Parathyroid adenoma (tissue), 2 donors: ENCODE data around the gene COL1A2.
A peak's percentile ranks its signal among the peaks of the same experiment; 100 is the strongest.

Experiments used
- H2AFZ ChIP-seq: fragments of 300-600 bp; sonication (generic); one replicate; pipeline ENCODE4 v1.7.0; 2017; ENCODE audit warnings: antibody characterized with exemption, mild to moderate bottlenecking
- H3K27ac ChIP-seq: fragments of 300-600 bp; sonication (generic); one replicate; pipeline ENCODE4 v1.7.0; 2017
- H3K27me3 ChIP-seq: fragments of 300-600 bp; sonication (generic); one replicate; pipeline ENCODE4 v1.7.0; 2017; ENCODE audit warnings: low read length; ENCODE audit not compliant: control insufficient read depth, insufficient read depth
- H3K36me3 ChIP-seq: fragments of 300-600 bp; sonication (generic); one replicate; pipeline ENCODE4 v1.7.0; 2017; ENCODE audit warnings: low read length; ENCODE audit not compliant: control insufficient read depth, insufficient read depth
- H3K4me1 ChIP-seq: fragments of 300-600 bp; sonication (generic); one replicate; pipeline ENCODE4 v1.7.0; 2017; ENCODE audit warnings: control low read depth
- H3K4me2 ChIP-seq: fragments of 300-600 bp; sonication (generic); one replicate; pipeline ENCODE4 v1.7.0; 2017; ENCODE audit warnings: low read length
- H3K4me3 ChIP-seq: fragments of 300-600 bp; sonication (generic); one replicate; pipeline ENCODE4 v1.7.0; 2017; ENCODE audit warnings: low read depth, low read length
- H3K79me2 ChIP-seq: fragments of 300-600 bp; sonication (generic); one replicate; pipeline ENCODE4 v1.7.0; 2017; ENCODE audit warnings: control low read depth
- H3K9ac ChIP-seq: fragments of 300-600 bp; sonication (generic); one replicate; pipeline ENCODE4 v1.7.0; 2017; ENCODE audit warnings: mild to moderate bottlenecking
- H3K9me3 ChIP-seq: fragments of 300-600 bp; sonication (generic); one replicate; pipeline ENCODE4 v1.7.0; 2017; ENCODE audit warnings: low read length; ENCODE audit not compliant: control insufficient read depth
- CTCF ChIP-seq: fragments of 300-600 bp; sonication (generic); IDR thresholded peaks from one replicate; pipeline ENCODE4 v1.7.0; 2017; ENCODE audit warnings: antibody characterized with exemption, mild to moderate bottlenecking
- donor health status: primary hyperparathyroidism.

Gene COL1A2

GRCh38 chr7:94394437-94395140 is at the start of gene COL1A2:
Gene COL1A2 (plus strand): TSS chr7:94394895. CDS start chr7:94395032, 137 bp downstream.
- Histone ChIP-seq H3K9ac (no peak within 1 kb of the TSS), H3K79me2 (no peaks in the 10 kb centered on the region), H3K27me3 (no peaks in the 10 kb centered on the region), H2AFZ (peak within 1 kb of the TSS; percentile 79), H3K4me1 (peaks cover 2% of the 10 kb centered on the region), H3K4me2 (peak within 1 kb of the TSS; percentile 24), H3K36me3 (no peaks in the 10 kb centered on the region), H3K4me3 (peak within 1 kb of the TSS; percentile 35), H3K9me3 (no peaks in the 10 kb centered on the region), H3K27ac (no peak within 1 kb of the TSS)
- TF ChIP-seq CTCF, result no peak

- Histone ChIP-seq H3K9ac (no peak overlapping the region), H3K4me1 (no peaks in the 10 kb centered on the region), H3K4me3 (no peak overlapping the region), H3K27me3 (no peaks in the 10 kb centered on the region), H3K9me3 (no peaks in the 10 kb centered on the region), H3K27ac (no peak overlapping the region), H2AFZ (no peak overlapping the region), H3K79me2 (no peaks in the 10 kb centered on the region), H3K4me2 (no peak overlapping the region), H3K36me3 (no peaks in the 10 kb centered on the region)
- no peak for TF ChIP-seq CTCF
Measured at GRCh38 chr7:94345907-94346306, 48.8 kb upstream of the COL1A2 start.

- Histone ChIP-seq H3K9ac (no peak overlapping the region), H2AFZ (no peak overlapping the region), H3K4me2 (no peak overlapping the region), H3K27me3 (no peaks in the 10 kb centered on the region), H3K9me3 (no peaks in the 10 kb centered on the region), H3K4me3 (no peak overlapping the region), H3K4me1 (no peaks in the 10 kb centered on the region), H3K27ac (no peak overlapping the region), H3K79me2 (no peaks in the 10 kb centered on the region), H3K36me3 (no peaks in the 10 kb centered on the region)
- TF ChIP-seq CTCF, result no peak
Measured at GRCh38 chr7:94348142-94348541, 46.6 kb upstream of the COL1A2 start.

GRCh38 chr7:94350734-94351133 is 44.0 kb upstream of the COL1A2 start:
- peaks cover 5% of the 10 kb centered on the region for H3K4me1 ChIP-seq

More at GRCh38 chr7:94350734-94351133, 44.0 kb upstream of the COL1A2 start:
- no peak overlapping the region for H3K9ac ChIP-seq
- H3K27ac ChIP-seq, result no peak overlapping the region
- TF ChIP-seq CTCF, result no peak
- H3K27me3 ChIP-seq, result no peaks in the 10 kb centered on the region
- H2AFZ ChIP-seq, result no peak overlapping the region
- H3K36me3 ChIP-seq, result no peaks in the 10 kb centered on the region
- H3K4me3 ChIP-seq, result no peak overlapping the region
- H3K4me2 ChIP-seq, result no peak overlapping the region
- no peaks in the 10 kb centered on the region for H3K79me2 ChIP-seq
- H3K9me3 ChIP-seq, result no peaks in the 10 kb centered on the region
